Measurements from ENCODE around the gene GRAMD1B. TPM values are rescaled to one million over a fixed set of nuclear protein-coding genes. Genes with fewer than 3 reads are reported as not detected.
"Not testable (repeated sequence)": the region's sequence is repeated elsewhere in the genome, so short reads cannot be mapped to it uniquely, and the experiment has no call there.

GRAMD1B gene
- polyA plus RNA-seq, 1 experiment: 2.7 TPM

- peak; percentile 1 for DNase-seq (ENCODE audit: low read depth, low spot score)
- no peak for TF ChIP-seq CTCF (IDR thresholded peaks at IDR 0.05; ENCODE audit: low read depth, low read length)
- POLR2A ChIA-PET: interaction anchor here (0.7 kb wide), 1 partner anchor 60 kb away, joined by 3 read pairs; no protein-coding TSS in a partner anchor
Measured at GRCh38 chr11:123653827-123654565, 223.9 kb downstream of the GRAMD1B start.

DNA sequence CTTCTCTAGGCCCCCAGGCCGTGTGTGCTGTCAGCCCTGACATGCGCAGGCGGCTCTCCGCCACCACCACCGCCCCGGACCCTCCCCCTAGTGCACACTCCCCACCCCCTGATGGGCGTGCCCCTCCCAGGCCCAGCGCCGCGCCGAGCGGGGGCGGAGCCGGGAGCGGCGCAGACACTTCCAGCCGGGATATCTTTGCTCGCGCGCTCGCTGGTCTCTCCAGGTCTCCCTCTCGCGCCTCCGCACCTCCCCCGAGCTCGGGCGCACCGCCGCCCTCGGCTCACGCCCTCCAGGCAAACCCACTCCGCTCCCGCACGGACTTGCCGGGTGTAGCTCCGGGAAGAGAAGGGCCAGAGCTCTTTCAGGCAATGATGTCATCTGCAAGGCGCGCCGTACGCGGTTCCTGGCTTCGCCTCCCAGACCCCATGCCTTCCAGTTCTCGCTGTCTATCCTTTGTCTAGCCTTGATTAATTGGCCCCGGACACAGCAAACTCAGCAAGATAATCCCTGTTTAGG, 224.6 kb downstream of the GRAMD1B start, which contains the start of gene SCN3B:
SCN3B (minus strand) TSS at position 59 of the 516 bp plus-strand sequence. CDS start 823 bp downstream, outside the sequence.
- TF ChIP-seq CTCF (IDR thresholded peaks at IDR 0.05; ENCODE audit: low read depth, low read length): no peak
- Histone ChIP-seq H3K27ac (ENCODE audit: low read depth, low read length) (no peak within 1 kb of the TSS), H3K9me3 (ENCODE audit: control insufficient read depth, insufficient read depth, low read length) (no peaks in the 10 kb centered on the region; the same call in 1 of the 2 replicates), H3K27me3 (ENCODE audit: control insufficient read depth, insufficient read depth, low read length) (peaks cover 8% of the 10 kb centered on the region), H3K4me3 (ENCODE audit: low read depth, low read length) (peak within 1 kb of the TSS; percentile 66)
- POLR2A ChIA-PET: interaction anchor here (0.7 kb wide), 1 partner anchor 59 kb away, joined by 3 read pairs; no protein-coding TSS in a partner anchor
- CTCF ChIA-PET: interaction anchor here (0.6 to 4.7 kb wide), 5 partner anchors 11 to 57 kb away, joined by 3 to 27 read pairs (median 3); no protein-coding TSS in a partner anchor
- peak; percentile 21 for DNase-seq (ENCODE audit: low read depth, low spot score)

More at GRCh38 chr11:123653827-123654565, 223.9 kb downstream of the GRAMD1B start:
- Histone ChIP-seq H3K27ac (ENCODE audit: low read depth, low read length) (no peak overlapping the region), H3K4me3 (ENCODE audit: low read depth, low read length) (peak overlapping the region; percentile 66), H3K9me3 (ENCODE audit: control insufficient read depth, insufficient read depth, low read length) (no peaks in the 10 kb centered on the region; the same call in 1 of the 2 replicates), H3K27me3 (ENCODE audit: control insufficient read depth, insufficient read depth, low read length) (peaks cover 8% of the 10 kb centered on the region)
- CTCF ChIA-PET: interaction anchor here (0.6 to 4.7 kb wide), 5 partner anchors 10 to 58 kb away, joined by 3 to 27 read pairs (median 3); no protein-coding TSS in a partner anchor

DNA sequence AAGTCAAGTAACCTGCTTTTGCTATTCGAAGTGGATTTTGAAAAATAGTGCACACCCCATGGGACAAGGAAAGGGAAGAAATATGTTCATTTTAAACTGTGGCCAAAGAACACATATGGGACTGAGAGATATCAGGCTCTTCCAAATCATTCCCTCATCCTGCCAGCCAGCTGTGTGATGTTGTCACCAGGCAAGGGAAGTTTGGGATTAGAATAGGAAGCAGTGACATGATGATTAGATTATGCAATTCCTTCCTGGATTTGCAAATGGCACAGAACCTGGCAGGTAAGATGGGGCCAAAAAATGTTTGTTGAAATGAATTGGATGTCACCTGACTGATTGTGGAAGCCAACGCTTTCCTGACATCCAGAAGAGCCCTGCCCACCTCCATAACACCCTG, 229.2 kb downstream of the GRAMD1B start:
- Histone ChIP-seq H3K27ac (ENCODE audit: low read depth, low read length) (no peak overlapping the region), H3K4me3 (ENCODE audit: low read depth, low read length) (no peak overlapping the region), H3K9me3 (ENCODE audit: control insufficient read depth, insufficient read depth, low read length) (no peaks in the 10 kb centered on the region; the same call in 1 of the 2 replicates), H3K27me3 (ENCODE audit: control insufficient read depth, insufficient read depth, low read length) (no peaks in the 10 kb centered on the region)
- POLR2A ChIA-PET: no interaction called here
- CTCF ChIA-PET: interaction anchor here (1.0 kb wide), 1 partner anchor 52 kb away, joined by 3 read pairs; no protein-coding TSS in a partner anchor
- no peak for TF ChIP-seq CTCF (IDR thresholded peaks at IDR 0.05; ENCODE audit: low read depth, low read length)
- DNase-seq (ENCODE audit: low read depth, low spot score): no peak

DNA sequence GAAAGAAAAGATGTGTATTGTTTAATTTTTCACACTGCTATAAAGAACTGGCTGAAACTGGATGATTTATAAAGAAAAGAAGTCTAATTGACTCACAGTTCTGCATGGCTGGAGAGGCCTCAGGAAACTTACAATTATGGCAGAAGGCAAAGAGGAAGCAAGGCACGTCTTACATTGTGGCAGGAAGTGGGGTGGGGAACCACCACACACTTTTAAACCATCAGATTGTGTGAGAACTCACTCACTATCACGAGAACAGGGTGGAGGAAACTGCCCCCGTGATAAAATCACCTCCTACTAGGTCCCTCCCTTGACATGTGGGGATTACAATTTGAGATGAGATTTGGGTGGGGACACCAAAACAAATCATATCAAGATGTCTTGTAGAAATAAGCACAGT, 229.9 kb downstream of the GRAMD1B start:
- CTCF ChIA-PET; H3K9me3 ChIP-seq (ENCODE audit: control insufficient read depth, insufficient read depth, low read length); H3K4me3 ChIP-seq (ENCODE audit: low read depth, low read length); DNase-seq (ENCODE audit: low read depth, low spot score); H3K27me3 ChIP-seq (ENCODE audit: control insufficient read depth, insufficient read depth, low read length); H3K27ac ChIP-seq (ENCODE audit: low read depth, low read length); POLR2A ChIA-PET: not testable (repeated sequence)

DNA sequence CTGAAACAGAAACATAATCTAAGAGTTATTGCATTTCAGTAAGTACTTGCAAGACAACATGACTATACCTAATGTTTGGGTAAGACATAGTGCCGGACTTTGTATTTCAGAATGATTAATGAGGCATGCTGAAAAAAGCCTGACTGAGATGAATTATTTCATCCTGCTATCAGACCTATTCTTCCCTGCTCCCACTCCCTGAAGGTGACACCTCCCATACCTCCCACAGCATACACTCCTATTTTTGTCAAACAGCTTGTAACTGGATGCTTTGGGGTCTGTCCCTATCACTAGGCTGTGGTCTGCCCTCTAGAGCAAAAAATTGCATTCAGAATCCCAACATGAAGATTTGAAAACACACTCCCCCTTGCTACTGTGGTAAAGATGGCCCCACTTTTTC, 235.2 kb downstream of the GRAMD1B start:
- TF ChIP-seq CTCF (IDR thresholded peaks at IDR 0.05; ENCODE audit: low read depth, low read length): no peak
- Histone ChIP-seq H3K9me3 (ENCODE audit: control insufficient read depth, insufficient read depth, low read length) (no peaks in the 10 kb centered on the region), H3K27ac (ENCODE audit: low read depth, low read length) (no peak overlapping the region), H3K27me3 (ENCODE audit: control insufficient read depth, insufficient read depth, low read length) (peaks cover 3% of the 10 kb centered on the region), H3K4me3 (ENCODE audit: low read depth, low read length) (no peak overlapping the region)
- POLR2A ChIA-PET: no interaction called here
- CTCF ChIA-PET: interaction anchor here (0.6 kb wide), 1 partner anchor 84 kb away, joined by 3 read pairs; no protein-coding TSS in a partner anchor
- DNase-seq (ENCODE audit: low read depth, low spot score): no peak

Data from AG04450 (cell line).